Keratinocyte (primary cell): Measurements from ENCODE around the gene VWA7. TPM values are rescaled to one million over a fixed set of nuclear protein-coding genes. Genes with fewer than 3 reads are reported as not detected.

Experiments used
- DNase-seq: peaks from one replicate; pipeline ENCODE4 v3.0.0-alpha.2; 2011; ENCODE audit warnings: low read depth, missing footprints, low spot score
- FAIRE-seq: peaks from 2 replicates; lab custom pipeline; 2011; peaks lifted over from hg19 to GRCh38; lab: Jason Lieb, UNC
- H2AFZ ChIP-seq: 2 replicates; pipeline ENCODE4 v1.6.0; 2012; ENCODE audit warnings: low read length, control low read depth, inconsistent platforms; ENCODE audit not compliant: control insufficient read depth
- H3K27ac ChIP-seq: 2 replicates; pipeline ENCODE4 v1.5.1; 2011; ENCODE audit warnings: low read length; ENCODE audit not compliant: control insufficient read depth, insufficient read depth
- H3K27me3 ChIP-seq: 3 replicates; pipeline ENCODE4 v1.6.0; 2011; ENCODE audit warnings: low read length; ENCODE audit not compliant: control insufficient read depth, insufficient read depth; ENCODE audit errors: extremely low read depth
- H3K36me3 ChIP-seq, 2 experiments: 2 replicates in 1 of 2; 3 replicates in 1 of 2; pipeline ENCODE4 v1.5.1; 2011; ENCODE audit warnings: low read length in 2 of 2, mild to moderate bottlenecking in 1 of 2; ENCODE audit not compliant: control insufficient read depth in 2 of 2, insufficient read depth in 2 of 2; ENCODE audit errors: extremely low read depth in 1 of 2
- H3K4me1 ChIP-seq: 3 replicates; pipeline ENCODE4 v1.5.1; 2011; ENCODE audit warnings: low read length; ENCODE audit not compliant: control insufficient read depth, insufficient read depth; ENCODE audit errors: extremely low read depth
- H3K4me2 ChIP-seq: 3 replicates; pipeline ENCODE4 v1.6.0; 2011; ENCODE audit warnings: low read depth, low read length; ENCODE audit not compliant: control insufficient read depth, insufficient read depth; ENCODE audit errors: extremely low read depth
- H3K4me3 ChIP-seq, 3 experiments: fragments of 200-600 bp in 1 of 3; sonication (generic) in 1 of 3; 2 replicates in 2 of 3; 3 replicates in 1 of 3; pipeline ENCODE4 v1.5.1; 2011 to 2016; ENCODE audit warnings: low read length in 3 of 3, mild to moderate bottlenecking in 3 of 3, control low read depth in 2 of 3, inconsistent platforms in 1 of 3, low read depth in 1 of 3, mixed read lengths in 1 of 3, mixed run types in 1 of 3, moderate library complexity in 1 of 3; ENCODE audit not compliant: control insufficient read depth in 2 of 3, insufficient read depth in 2 of 3; ENCODE audit errors: extremely low read depth in 1 of 3
- H3K79me2 ChIP-seq: 2 replicates; pipeline ENCODE4 v1.6.0; 2012; ENCODE audit warnings: low read length; ENCODE audit not compliant: control insufficient read depth, insufficient read depth
- H3K9ac ChIP-seq: 3 replicates; pipeline ENCODE4 v1.6.0; 2011; ENCODE audit warnings: low read length; ENCODE audit not compliant: control insufficient read depth, insufficient read depth; ENCODE audit errors: extremely low read depth
- H3K9me1 ChIP-seq: 3 replicates; pipeline ENCODE4 v1.6.0; 2011; ENCODE audit warnings: low read length; ENCODE audit not compliant: control insufficient read depth, insufficient read depth; ENCODE audit errors: extremely low read depth
- H3K9me3 ChIP-seq: 2 replicates; pipeline ENCODE4 v1.5.1; 2012; ENCODE audit warnings: low read depth, low read length; ENCODE audit not compliant: control insufficient read depth
- H4K20me1 ChIP-seq: 3 replicates; pipeline ENCODE4 v1.6.0; 2011; ENCODE audit warnings: low read length; ENCODE audit not compliant: control insufficient read depth, insufficient read depth; ENCODE audit errors: extremely low read depth
- EZH2 ChIP-seq: IDR thresholded peaks from one replicate; pipeline ENCODE4 v1.6.1; 2012; ENCODE audit warnings: inconsistent platforms, mild to moderate bottlenecking, low read length, moderate library complexity
- dilution Hi-C: fragments of 300-500 bp; cut with MboI; formaldehyde crosslinking; loops from one replicate; pipeline ENCODE4 v1.7.0; 2020; ENCODE audit warnings: low sequenced_read_pairs; ENCODE audit not compliant: extremely low pct_ligation_motif_present
- polyA plus RNA-seq, 5 experiments: library from polyadenylated mRNA; depleted of rRNA in 3 of 5; stranded (reverse) in 3 of 5; stranded (forward) in 1 of 5; unstranded in 1 of 5; fragments of >200 nt; gene quantifications; 1 replicate in 1 of 5; 2 replicates in 3 of 5; 3 replicates in 1 of 5; pipeline versions ENCODE4 v1.2.1 to v1.2.3, GENCODE V29; 2011 to 2012; ENCODE audit warnings: missing spikeins in 2 of 5, low read depth in 1 of 5, low replicate concordance in 1 of 5
- TF ChIP-seq, protein P1 (sequence below), 3 experiments: IDR thresholded peaks in 1 of 3; conservative IDR thresholded peaks in 1 of 3; optimal IDR thresholded peaks in 1 of 3; 2 replicates in 2 of 3; 3 replicates in 1 of 3; pipeline versions ENCODE3 to v1.5.1; 2011; ENCODE audit warnings: low read length in 3 of 3, mild to moderate bottlenecking in 3 of 3, moderate library complexity in 2 of 3, control low read depth in 1 of 3, inconsistent platforms in 1 of 3; ENCODE audit not compliant: insufficient read depth in 2 of 3; ENCODE audit errors: extremely low read depth in 1 of 3

Gene VWA7
- polyA plus RNA-seq, 1 donor (not counting 4 experiments of a cell fraction or from before 2014, with no cell fraction given), result 0.47 TPM

DNA sequence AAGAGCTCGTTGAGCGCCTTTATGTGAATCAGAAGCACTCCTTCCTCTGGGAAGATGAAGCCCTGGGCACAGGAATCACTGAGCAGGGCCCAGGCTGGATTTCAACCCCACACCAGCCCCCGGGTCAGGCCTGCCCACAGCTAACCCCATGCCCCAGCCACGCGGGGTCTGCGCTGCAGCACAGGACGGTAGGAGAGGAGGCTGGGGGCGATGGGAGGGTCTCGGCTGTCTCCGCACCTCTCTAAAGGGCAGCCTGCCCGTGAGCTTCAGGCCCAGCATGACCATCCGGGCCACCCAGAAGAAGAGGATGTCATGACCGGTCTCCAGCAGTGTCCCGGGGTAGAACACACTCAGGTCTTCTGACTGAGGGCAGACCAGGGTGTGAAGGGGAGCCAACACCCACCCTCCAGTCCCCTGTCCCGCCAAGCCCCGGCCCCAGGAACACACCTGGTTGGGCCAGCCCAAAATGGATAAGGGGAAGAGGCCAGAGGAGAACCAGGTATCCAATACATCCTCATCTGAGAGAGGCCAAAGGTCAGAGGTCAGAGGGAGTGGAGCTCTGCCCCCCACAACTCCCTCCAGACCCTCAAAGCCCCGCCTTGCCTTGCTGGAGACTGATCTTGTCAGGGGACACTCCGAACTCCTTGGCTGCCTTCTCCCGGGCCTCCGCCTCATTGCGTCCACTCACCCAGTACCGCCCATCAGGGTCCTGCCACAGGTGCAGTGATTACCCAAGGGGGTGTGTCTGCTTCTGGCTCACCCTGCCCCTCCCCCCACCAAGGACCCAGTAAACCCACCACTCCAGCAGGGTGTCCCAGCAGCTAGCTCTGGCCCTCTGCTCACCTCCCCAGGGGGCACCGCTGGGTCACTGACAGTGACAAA, 4.4 kb upstream of the VWA7 start:
- no peaks in the 10 kb centered on the region for H4K20me1 ChIP-seq
- DNase-seq (no peak), FAIRE-seq (no peak)
- peaks cover 30 to 56% of the 10 kb centered on the region in 2 experiments for H3K36me3 ChIP-seq
- H2AFZ ChIP-seq, result no peak overlapping the region
- H3K79me2 ChIP-seq, result no peaks in the 10 kb centered on the region
- TF ChIP-seq, protein P1, sequence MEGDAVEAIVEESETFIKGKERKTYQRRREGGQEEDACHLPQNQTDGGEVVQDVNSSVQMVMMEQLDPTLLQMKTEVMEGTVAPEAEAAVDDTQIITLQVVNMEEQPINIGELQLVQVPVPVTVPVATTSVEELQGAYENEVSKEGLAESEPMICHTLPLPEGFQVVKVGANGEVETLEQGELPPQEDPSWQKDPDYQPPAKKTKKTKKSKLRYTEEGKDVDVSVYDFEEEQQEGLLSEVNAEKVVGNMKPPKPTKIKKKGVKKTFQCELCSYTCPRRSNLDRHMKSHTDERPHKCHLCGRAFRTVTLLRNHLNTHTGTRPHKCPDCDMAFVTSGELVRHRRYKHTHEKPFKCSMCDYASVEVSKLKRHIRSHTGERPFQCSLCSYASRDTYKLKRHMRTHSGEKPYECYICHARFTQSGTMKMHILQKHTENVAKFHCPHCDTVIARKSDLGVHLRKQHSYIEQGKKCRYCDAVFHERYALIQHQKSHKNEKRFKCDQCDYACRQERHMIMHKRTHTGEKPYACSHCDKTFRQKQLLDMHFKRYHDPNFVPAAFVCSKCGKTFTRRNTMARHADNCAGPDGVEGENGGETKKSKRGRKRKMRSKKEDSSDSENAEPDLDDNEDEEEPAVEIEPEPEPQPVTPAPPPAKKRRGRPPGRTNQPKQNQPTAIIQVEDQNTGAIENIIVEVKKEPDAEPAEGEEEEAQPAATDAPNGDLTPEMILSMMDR (optimal IDR thresholded peaks at IDR 0.05 in 1 of 3, IDR thresholded peaks at IDR 0.05 in 1 of 3, conservative IDR thresholded peaks at IDR 0.05 in 1 of 3; ENCODE audit: extremely low read depth in 1 of 3, insufficient read depth in 2 of 3, low read length in 3 of 3), result no peak
- no peak for TF ChIP-seq EZH2
- peaks cover 10% of the 10 kb centered on the region for H3K4me1 ChIP-seq
- H3K9ac ChIP-seq, result no peak overlapping the region
- H3K4me3 ChIP-seq, result no peak overlapping the region
- dilution Hi-C loops, result no loop called here
- H3K27me3 ChIP-seq, result no peaks in the 10 kb centered on the region
- no peak overlapping the region for H3K27ac ChIP-seq
- H3K9me1 ChIP-seq, result no peaks in the 10 kb centered on the region
- H3K4me2 ChIP-seq, result no peak overlapping the region
- no peaks in the 10 kb centered on the region for H3K9me3 ChIP-seq

GRCh38 chr6:31780507-31781243, 3.5 kb upstream of the VWA7 start:
- Histone ChIP-seq H3K79me2 (no peaks in the 10 kb centered on the region), H3K4me3 (no peak overlapping the region), H3K9me1 (no peaks in the 10 kb centered on the region), H3K4me2 (no peak overlapping the region), H3K27ac (no peak overlapping the region), H2AFZ (no peak overlapping the region), H3K4me1 (peaks cover 18% of the 10 kb centered on the region), H3K36me3 (peaks cover 30 to 56% of the 10 kb centered on the region in 2 experiments), H3K9me3 (no peaks in the 10 kb centered on the region), H3K27me3 (no peaks in the 10 kb centered on the region), H3K9ac (no peak overlapping the region), H4K20me1 (no peaks in the 10 kb centered on the region)
- DNase-seq, result no peak
- no peak for FAIRE-seq
- TF ChIP-seq EZH2, result no peak
- TF ChIP-seq, protein P1 (optimal IDR thresholded peaks at IDR 0.05 in 1 of 3, IDR thresholded peaks at IDR 0.05 in 1 of 3, conservative IDR thresholded peaks at IDR 0.05 in 1 of 3; ENCODE audit: extremely low read depth in 1 of 3, insufficient read depth in 2 of 3, low read length in 3 of 3), result no peak
- dilution Hi-C loops, result no loop called here
